ENCODE data around the gene FAM222A.

FAM222A gene

DNA sequence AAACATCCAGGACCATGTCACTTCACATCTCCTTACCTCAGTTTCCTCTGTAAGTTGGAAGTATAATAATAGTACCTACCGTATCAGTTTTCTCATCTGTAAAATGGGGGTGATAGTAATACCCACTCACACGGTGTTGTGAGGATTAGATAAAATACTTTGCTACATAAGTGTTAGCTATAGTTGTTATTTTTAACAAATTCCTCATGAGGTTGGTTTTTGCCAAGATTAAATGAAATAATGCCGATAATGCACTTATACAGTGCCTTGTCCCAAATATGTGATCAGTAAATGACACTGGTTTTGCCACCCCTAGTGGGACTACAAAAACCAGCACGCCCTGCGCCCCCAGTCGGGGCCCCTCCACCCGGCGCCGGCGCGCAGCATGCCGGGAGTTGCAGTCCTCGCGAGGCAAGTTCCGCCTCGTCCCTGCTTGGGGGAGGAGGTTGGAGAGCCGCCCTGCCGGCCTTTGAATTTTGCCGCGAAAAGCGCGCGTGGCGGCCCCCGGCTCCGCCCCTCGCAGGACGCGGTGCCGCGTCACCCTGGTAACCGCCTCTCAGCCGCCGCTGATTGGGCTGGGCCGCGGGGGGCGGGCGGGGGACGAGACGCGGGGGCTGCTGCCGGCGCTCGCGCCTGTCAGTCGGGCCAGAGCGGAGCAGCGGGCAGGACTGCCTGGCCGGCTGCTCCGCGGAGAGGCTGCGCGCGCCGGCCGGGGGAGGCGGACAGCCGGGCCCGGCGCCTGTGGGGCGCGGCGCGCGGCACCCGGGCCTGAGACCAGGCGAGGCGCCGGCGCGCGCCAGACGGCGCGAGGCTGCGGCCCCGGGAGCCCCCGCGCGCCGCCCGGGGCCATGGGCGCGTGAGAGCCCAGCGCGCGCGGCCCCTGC, at the start of gene FAM222A:
TSS of gene FAM222A (plus strand) at position 639 of the 884 bp plus-strand sequence. CDS start 30,322 bp downstream, outside the sequence.
- H3K4me3 ChIP-seq (replicated peaks in 1 of 2; ENCODE audit: low read depth in 2 of 2, low read length in 2 of 2): peak within 1 kb of the TSS; percentile 51 to 55
- TF ChIP-seq, protein P1, sequence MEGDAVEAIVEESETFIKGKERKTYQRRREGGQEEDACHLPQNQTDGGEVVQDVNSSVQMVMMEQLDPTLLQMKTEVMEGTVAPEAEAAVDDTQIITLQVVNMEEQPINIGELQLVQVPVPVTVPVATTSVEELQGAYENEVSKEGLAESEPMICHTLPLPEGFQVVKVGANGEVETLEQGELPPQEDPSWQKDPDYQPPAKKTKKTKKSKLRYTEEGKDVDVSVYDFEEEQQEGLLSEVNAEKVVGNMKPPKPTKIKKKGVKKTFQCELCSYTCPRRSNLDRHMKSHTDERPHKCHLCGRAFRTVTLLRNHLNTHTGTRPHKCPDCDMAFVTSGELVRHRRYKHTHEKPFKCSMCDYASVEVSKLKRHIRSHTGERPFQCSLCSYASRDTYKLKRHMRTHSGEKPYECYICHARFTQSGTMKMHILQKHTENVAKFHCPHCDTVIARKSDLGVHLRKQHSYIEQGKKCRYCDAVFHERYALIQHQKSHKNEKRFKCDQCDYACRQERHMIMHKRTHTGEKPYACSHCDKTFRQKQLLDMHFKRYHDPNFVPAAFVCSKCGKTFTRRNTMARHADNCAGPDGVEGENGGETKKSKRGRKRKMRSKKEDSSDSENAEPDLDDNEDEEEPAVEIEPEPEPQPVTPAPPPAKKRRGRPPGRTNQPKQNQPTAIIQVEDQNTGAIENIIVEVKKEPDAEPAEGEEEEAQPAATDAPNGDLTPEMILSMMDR (IDR thresholded peaks at IDR 0.05; ENCODE audit: low read depth, low read length): peak; percentile 10
- DNase-seq (ENCODE audit: low read depth in 2 of 2): peak; percentile 94 to 98

DNA sequence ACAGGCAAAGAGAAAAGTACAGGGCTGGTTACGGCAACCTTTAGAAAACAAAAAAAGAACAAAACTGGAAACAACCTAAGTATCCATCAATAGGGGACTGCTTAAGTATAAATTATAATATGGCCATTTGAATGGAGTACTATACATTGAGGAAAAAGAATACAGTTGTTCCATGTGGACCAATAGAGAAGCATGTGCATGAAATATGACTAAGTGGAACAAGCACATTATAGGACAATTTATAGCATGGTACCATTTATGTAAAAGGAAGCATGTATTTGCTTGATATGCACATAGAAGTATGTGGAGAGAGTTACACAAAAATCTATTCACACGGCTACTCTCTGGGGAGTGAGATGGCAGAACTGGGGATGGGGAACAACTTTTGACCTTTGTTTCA, 49.2 kb upstream of the FAM222A start:
- no peak overlapping the region for H3K4me3 ChIP-seq (replicated peaks in 1 of 2; ENCODE audit: low read depth in 2 of 2, low read length in 2 of 2)
- DNase-seq (ENCODE audit: low read depth in 2 of 2): no peak
- TF ChIP-seq, protein P1 (IDR thresholded peaks at IDR 0.05; ENCODE audit: low read depth, low read length): no peak

DNA sequence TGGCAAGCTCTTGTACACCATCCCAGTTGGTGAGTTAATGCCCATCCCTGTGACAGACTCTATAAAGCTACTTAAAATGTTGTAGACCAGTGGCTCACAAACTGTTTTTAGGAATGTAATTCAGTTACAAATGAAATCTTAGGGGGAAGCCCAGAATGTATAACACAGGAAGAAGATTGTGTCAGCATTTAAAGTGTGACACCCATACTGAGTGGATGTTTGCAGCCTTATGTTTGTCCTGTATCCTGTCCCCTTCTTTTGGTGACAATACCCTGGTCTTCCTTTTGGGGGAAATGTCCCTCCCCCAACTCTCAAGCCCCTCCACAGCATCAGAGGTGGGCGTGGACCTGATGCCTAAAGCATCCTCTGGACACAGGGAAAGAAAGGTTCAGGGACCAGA, 47.6 kb upstream of the FAM222A start:
- TF ChIP-seq, protein P1 (IDR thresholded peaks at IDR 0.05; ENCODE audit: low read depth, low read length): no peak
- H3K4me3 ChIP-seq (replicated peaks in 1 of 2; ENCODE audit: low read depth in 2 of 2, low read length in 2 of 2): no peak overlapping the region
- no peak for DNase-seq (ENCODE audit: low read depth in 2 of 2)

DNA sequence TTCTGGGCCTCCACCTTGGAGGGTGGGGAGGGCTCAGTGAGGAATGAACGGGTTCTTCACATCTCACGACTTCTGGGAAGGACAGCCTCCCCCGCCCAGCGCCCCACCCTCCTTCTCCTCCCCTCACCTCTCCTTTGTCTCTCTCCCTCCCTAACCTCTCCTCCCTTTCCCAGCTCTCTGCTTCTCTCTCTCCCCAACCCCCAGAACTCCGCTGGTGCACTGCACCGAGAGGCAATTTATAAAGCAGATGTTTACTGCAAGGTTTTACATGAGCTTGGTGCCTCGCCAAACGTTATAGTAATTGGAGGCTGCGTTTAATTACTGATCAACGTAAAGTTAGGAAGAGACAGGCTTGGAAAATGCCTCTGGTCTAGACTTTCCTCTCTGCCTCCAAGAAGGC, 42.9 kb upstream of the FAM222A start:
- TF ChIP-seq, protein P1 (IDR thresholded peaks at IDR 0.05; ENCODE audit: low read depth, low read length): no peak
- H3K4me3 ChIP-seq (replicated peaks in 1 of 2; ENCODE audit: low read depth in 2 of 2, low read length in 2 of 2): no peak overlapping the region
- DNase-seq (ENCODE audit: low read depth in 2 of 2): no peak

DNA sequence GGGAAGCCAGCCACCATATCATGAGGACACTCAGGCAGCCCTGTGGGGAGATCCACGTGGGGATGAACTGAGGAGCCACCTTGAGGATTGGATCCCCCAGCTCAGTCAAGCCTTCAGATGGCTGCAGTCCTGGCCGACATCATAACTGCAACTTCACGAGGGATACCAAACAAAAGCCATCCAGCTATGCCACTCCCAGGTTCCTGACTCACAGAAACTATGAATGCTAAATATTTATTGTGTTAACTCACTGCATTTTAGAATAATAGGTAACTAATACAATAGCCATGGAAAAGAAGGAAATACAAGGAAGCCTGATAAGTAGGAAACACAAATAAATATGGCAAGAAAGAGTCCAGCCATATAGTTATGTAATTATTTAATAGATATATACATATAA, 42.1 kb upstream of the FAM222A start:
- peak in 1 of 2 donors; percentile 28 for DNase-seq (ENCODE audit: low read depth in 2 of 2)
- H3K4me3 ChIP-seq (replicated peaks in 1 of 2; ENCODE audit: low read depth in 2 of 2, low read length in 2 of 2): no peak overlapping the region
- TF ChIP-seq, protein P1 (IDR thresholded peaks at IDR 0.05; ENCODE audit: low read depth, low read length): no peak

DNA sequence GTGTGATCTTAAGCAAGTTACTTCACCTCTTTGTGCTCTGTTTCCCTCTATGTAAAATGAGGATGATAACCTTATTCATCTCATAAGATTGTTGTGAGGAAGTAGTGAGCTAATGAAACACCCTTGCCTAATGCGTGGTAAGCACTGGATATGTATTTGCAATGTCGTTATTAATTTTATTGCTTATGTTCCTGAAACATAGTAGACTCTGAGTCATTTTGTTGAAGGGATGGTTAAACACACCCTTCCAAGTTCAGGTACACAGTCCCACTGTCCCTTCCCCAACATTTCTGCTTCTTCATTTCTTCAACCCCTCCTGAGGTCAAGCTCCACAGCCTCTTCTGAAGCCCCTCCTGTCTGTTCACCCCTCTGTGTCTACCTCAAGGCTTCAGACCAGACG, 40.2 kb upstream of the FAM222A start:
- TF ChIP-seq, protein P1 (IDR thresholded peaks at IDR 0.05; ENCODE audit: low read depth, low read length): no peak
- DNase-seq (ENCODE audit: low read depth in 2 of 2): no peak
- H3K4me3 ChIP-seq (replicated peaks in 1 of 2; ENCODE audit: low read depth in 2 of 2, low read length in 2 of 2): no peak overlapping the region

Measured in cardiac fibroblast (primary cell).